ENCODE measurements around the gene LRBA.

LRBA gene

DNA sequence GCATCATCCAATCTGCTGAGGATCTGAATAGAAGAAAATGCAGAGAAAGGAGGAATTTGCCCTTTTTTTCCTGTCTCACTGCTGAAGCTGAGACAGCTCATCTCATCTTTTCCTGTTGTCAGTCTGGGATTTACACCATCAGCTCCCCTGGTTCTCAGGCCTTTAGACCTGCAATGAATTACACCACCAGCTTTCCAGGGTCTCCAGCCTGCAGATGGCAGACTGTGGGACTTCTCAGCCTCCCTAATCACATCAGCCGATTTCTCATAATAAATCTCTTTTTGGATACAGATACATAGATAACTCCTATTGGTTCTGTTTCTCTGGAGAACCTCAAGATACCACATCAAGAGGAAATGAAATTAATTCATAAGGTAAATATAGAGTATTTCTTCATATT lies 567.7 kb downstream of the LRBA start:
- Histone ChIP-seq H3K36me3 (ENCODE audit: insufficient read depth, low read length) (no peaks in the 10 kb centered on the region), H3K79me2 (ENCODE audit: insufficient read depth, low read length) (no peaks in the 10 kb centered on the region), H3F3A (ENCODE audit: insufficient read depth, low read length) (no peaks in the 10 kb centered on the region), H3K4me3 (ENCODE audit: low read depth, low read length, poor library complexity, severe bottlenecking) (no peak overlapping the region), H3K4me2 (ENCODE audit: low read length) (no peak overlapping the region), H3K9me3 (ENCODE audit: low read length) (no peaks in the 10 kb centered on the region), H3K9ac (ENCODE audit: low read length) (no peak overlapping the region), H3K4me1 (ENCODE audit: insufficient read depth, low read length, severe bottlenecking) (no peaks in the 10 kb centered on the region), H3K27ac (ENCODE audit: low read depth, low read length, poor library complexity, severe bottlenecking) (no peak overlapping the region), H3K9me2 (ENCODE audit: low read depth, low read length) (no peaks in the 10 kb centered on the region), H4K20me1 (ENCODE audit: insufficient read depth, low read length) (no peaks in the 10 kb centered on the region), H3K27me3 (ENCODE audit: insufficient read depth, low read length) (no peaks in the 10 kb centered on the region), H2AFZ (ENCODE audit: low read length) (no peak overlapping the region)
- TF ChIP-seq, protein P1, sequence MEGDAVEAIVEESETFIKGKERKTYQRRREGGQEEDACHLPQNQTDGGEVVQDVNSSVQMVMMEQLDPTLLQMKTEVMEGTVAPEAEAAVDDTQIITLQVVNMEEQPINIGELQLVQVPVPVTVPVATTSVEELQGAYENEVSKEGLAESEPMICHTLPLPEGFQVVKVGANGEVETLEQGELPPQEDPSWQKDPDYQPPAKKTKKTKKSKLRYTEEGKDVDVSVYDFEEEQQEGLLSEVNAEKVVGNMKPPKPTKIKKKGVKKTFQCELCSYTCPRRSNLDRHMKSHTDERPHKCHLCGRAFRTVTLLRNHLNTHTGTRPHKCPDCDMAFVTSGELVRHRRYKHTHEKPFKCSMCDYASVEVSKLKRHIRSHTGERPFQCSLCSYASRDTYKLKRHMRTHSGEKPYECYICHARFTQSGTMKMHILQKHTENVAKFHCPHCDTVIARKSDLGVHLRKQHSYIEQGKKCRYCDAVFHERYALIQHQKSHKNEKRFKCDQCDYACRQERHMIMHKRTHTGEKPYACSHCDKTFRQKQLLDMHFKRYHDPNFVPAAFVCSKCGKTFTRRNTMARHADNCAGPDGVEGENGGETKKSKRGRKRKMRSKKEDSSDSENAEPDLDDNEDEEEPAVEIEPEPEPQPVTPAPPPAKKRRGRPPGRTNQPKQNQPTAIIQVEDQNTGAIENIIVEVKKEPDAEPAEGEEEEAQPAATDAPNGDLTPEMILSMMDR (IDR thresholded peaks at IDR 0.05; ENCODE audit: low read length), result no peak
- TF ChIP-seq EZH2 (IDR thresholded peaks at IDR 0.05; ENCODE audit: borderline replicate concordance, low read length), result no peak

DNA sequence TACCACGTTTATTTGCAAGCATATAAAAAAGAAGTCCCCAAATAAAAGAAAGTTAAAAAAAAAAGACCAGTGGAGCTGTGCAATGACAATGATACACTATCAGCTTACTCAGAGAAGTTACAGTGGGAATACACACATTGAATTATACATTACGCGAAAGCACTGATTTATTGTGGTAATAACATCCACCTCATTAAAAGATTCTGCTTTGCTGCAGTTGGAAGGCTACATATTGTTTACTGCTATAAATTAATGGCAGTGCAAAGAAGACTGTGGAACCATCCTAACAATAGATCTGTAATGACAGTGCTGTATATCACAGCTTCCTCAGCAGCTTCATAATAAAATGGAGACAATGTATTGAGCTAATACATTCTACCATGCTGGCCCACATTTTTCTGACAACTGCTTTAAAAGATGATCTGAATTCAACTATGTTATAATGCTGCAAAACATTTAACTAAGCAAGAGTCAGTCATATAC lies 575.6 kb downstream of the LRBA start:
- Histone ChIP-seq H3K4me1 (ENCODE audit: insufficient read depth, low read length, severe bottlenecking) (no peaks in the 10 kb centered on the region), H3F3A (ENCODE audit: insufficient read depth, low read length) (no peaks in the 10 kb centered on the region)

DNA sequence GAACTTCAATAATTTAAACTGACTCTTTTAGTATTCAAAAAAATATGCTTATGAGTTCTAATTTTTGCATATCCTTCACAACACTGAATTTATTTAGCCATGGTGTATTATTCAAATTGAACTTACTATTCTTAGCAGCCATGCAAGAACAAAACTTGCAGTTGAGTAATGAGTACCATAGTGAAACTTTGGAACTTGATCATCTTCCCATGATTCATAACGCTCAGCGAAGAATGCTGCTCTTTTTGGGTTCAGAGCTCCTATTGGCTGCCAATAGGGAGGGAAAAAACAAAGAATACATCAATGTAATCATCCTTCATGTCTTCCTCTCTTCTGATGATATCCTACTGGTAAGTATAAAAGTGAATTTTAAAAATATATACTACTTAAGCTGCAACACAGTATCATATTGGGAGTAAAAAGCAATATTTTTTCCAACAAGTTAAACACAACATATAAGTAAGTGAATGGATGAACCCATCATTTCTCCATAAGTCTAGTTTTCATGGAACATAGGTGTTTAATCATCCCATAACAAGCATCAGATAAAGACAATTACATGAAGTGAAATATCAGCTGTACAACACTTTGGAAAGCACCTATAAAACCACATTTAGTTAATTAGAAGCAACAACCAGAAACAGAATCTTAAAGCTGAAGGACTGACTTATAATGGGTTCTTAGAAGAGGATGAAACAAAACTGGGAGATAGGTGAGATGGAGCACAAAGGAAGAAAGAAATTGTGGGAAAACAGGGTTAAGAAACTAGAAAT lies 578.3 kb downstream of the LRBA start:
- Histone ChIP-seq H3F3A (ENCODE audit: insufficient read depth, low read length) (no peaks in the 10 kb centered on the region), H3K36me3 (ENCODE audit: insufficient read depth, low read length) (no peaks in the 10 kb centered on the region; the same call in 1 of the 2 replicates), H3K27ac (ENCODE audit: low read depth, low read length, poor library complexity, severe bottlenecking) (no peak overlapping the region), H3K4me1 (ENCODE audit: insufficient read depth, low read length, severe bottlenecking) (no peaks in the 10 kb centered on the region), H3K4me3 (ENCODE audit: low read depth, low read length, poor library complexity, severe bottlenecking) (no peak overlapping the region), H2AFZ (ENCODE audit: low read length) (no peak overlapping the region), H3K9me2 (ENCODE audit: low read depth, low read length) (no peaks in the 10 kb centered on the region), H3K4me2 (ENCODE audit: low read length) (no peak overlapping the region), H3K79me2 (ENCODE audit: insufficient read depth, low read length) (no peaks in the 10 kb centered on the region), H3K9me3 (ENCODE audit: low read length) (no peaks in the 10 kb centered on the region), H3K9ac (ENCODE audit: low read length) (no peak overlapping the region), H4K20me1 (ENCODE audit: insufficient read depth, low read length) (no peaks in the 10 kb centered on the region), H3K27me3 (ENCODE audit: insufficient read depth, low read length) (no peaks in the 10 kb centered on the region)
- no peak for TF ChIP-seq EZH2 (IDR thresholded peaks at IDR 0.05; ENCODE audit: borderline replicate concordance, low read length)
- TF ChIP-seq, protein P1 (IDR thresholded peaks at IDR 0.05; ENCODE audit: low read length), result no peak

More for the DNA sequence above, 575.6 kb downstream of the LRBA start:
- H3K4me3 ChIP-seq (ENCODE audit: low read depth, low read length, poor library complexity, severe bottlenecking), result no peak overlapping the region
- H3K27me3 ChIP-seq (ENCODE audit: insufficient read depth, low read length), result no peaks in the 10 kb centered on the region
- no peak for TF ChIP-seq EZH2 (IDR thresholded peaks at IDR 0.05; ENCODE audit: borderline replicate concordance, low read length)
- TF ChIP-seq, protein P1 (IDR thresholded peaks at IDR 0.05; ENCODE audit: low read length), result no peak
- H3K79me2 ChIP-seq (ENCODE audit: insufficient read depth, low read length), result no peaks in the 10 kb centered on the region
- no peak overlapping the region for H2AFZ ChIP-seq (ENCODE audit: low read length)
- no peak overlapping the region for H3K9ac ChIP-seq (ENCODE audit: low read length)
- H3K4me2 ChIP-seq (ENCODE audit: low read length), result no peak overlapping the region
- no peaks in the 10 kb centered on the region for H3K9me3 ChIP-seq (ENCODE audit: low read length)
- H4K20me1 ChIP-seq (ENCODE audit: insufficient read depth, low read length), result no peaks in the 10 kb centered on the region
- no peak overlapping the region for H3K27ac ChIP-seq (ENCODE audit: low read depth, low read length, poor library complexity, severe bottlenecking)
- no peaks in the 10 kb centered on the region; the same call in 1 of the 2 replicates for H3K36me3 ChIP-seq (ENCODE audit: insufficient read depth, low read length)
- H3K9me2 ChIP-seq (ENCODE audit: low read depth, low read length), result no peaks in the 10 kb centered on the region

Measured in OCI-LY1 (cell line).